NCI-H1417 treated with DMSO at 0.1 percent for 48 hours (cell line): ENCODE data around the gene AFF1.

Source experiments
- DNase-seq: peaks from one replicate; lab custom pipeline; 2025; lab: John Stamatoyannopoulos, UW

The AFF1 gene

DNA sequence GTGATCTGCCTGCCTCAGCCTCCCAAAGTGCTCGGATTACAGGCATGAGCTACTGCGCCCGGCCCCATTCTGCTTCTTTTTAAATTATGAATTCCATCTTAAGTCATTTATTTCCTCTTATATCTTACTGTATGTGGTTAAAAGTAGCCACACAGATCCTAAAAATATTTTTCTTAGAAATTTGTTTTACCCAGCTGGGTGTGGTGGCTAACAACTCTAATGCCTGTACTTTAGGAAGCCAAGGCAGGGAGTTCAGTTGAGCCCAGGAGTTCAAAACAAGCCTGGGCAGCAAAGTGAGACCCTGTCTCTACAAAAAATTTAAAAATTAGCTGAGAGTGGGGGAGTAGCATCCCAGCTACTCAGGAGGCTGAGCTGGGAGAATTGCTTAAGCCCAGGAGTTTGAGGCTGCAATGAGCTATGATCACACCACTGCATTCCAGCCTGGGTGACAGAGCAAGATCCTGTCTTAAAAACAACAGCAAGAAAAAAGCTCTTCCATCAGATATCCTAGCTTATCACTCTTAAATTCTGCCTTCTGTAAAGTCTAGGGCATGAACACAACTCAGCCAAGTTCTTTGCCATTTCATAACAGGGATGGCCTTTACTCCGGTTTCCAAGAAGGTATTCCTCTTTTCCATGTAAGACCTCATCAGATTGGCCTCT lies 15.1 kb upstream of the AFF1 start:
- no peak for DNase-seq

DNA sequence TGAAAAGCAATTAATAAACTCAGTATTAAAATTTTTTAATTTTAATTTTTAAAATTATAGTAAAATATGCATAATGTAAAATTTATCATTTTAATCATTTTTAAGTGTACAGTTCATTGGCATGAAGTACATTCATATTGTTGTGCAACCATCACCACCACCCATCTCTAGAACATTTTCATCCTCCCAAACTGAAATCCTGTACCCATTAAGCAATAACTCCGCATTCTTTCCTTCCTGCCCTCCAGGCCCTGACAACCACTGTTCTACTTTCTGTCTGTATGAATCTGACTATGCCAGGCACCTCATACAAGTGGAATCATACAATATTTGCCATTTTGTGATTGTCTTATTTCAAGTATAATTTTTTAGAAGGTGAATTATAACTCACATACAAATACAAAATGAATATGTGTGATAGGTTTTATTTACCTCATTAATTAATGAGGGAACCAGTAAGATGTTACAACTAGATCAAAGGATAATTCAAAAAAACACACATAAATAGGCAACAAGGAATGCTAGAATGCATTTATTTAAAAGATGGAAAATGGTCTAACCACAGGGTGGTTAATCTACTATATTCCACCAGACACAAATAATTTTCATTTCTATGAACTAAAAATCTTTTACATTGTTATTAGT lies 13.1 kb upstream of the AFF1 start:
- DNase-seq, result no peak

DNA sequence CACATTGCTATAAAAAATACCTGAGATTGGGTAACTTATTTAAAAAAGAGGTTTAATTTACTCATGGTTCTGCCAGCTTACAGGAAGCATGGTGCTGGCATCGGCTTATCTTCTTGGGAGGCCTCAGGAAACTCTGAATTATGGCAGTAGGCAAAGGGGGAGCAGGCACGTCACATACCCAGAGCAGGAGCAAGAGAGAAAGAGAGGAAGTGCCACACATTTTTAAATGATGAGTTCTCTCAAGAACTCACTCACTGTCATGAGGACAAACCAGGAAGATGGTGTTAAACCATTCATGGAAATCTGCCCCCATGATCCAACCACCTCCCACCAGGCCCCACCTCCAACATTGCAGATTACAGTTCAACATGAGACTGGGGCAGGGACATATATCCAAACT lies 10.0 kb upstream of the AFF1 start:
- DNase-seq, result no peak

GRCh38 chr4:86926435-86927086 lies 8.2 kb upstream of the AFF1 start:
- no peak for DNase-seq

- DNase-seq, result no peak
These were observed 6.9 kb upstream of the AFF1 start for GRCh38 chr4:86927843-86928395.

DNA sequence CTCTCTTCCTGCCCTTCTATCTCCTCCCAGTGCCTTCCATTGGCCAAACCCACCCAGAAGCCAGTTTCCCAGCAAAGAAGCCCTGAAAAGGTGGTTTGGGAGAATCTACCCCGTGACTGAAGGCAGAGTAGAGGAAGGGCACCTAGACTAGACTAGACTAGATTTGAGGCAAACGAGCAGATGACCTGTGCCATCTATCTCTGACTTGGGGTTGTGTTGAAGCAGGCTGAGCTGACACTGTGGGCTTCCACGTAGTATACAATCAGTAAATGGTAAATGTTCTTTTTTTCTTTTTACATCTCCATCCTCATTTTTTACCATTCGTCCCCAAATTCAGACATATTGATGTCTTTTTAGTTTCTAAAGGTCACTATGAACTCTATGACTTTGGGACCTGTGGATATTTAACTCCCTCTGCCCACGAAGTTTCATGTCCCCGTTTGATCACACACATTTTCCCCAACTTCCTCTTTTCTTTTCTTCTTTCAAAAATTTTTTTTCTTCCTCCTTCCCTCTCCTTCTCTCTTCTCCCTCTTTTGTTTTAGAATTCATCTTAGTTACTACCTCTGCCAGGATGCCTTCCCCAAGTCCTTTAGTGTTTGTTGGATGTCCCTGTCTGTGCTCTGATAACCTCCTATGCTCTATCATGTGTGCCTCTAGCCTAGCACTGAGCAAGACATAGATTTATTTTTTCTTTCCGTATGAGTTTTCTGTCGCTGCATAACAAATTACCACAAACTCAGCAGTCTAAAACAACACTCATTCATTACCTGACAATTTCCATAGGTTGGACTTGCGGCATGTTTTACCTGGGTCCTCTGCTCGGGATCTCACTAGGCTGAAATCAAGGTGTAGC lies 6.2 kb upstream of the AFF1 start:
- DNase-seq, result no peak

DNA sequence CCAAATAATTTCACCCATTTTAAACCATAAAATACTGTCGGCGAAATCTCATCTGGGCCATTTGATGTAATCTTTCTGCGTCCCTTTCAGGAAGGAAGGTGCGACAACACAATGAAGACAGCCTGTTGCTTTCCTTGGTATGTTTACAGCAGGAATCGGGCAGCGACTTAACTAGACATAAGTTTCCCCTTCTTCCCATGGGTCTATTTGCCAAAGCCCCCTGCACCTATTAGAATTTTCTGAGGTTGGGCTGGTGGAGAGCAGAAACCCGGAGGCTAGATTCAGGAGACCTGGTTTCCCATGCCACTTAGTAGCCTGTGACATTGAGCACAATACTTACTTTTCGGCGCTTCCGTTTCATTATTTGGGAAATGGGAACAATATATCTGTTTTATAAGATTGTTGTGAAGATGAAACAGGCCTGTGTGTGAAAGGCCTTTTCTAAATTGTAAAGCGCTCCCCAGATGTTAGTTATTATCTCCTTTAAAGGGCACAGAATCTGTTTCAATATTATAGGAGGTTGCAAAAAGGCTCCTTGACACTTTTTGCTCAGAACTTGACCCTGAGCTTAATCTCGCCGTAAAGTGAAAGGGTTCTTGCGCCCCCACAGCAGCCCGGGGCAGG lies 552 bp upstream of the AFF1 start:
- no peak for DNase-seq

- DNase-seq, result no peak
These were observed 698 bp downstream of the AFF1 start for GRCh38 chr4:86935566-86935852.

- no peak for DNase-seq
These were observed 1.3 kb downstream of the AFF1 start for GRCh38 chr4:86935853-86936733.

DNA sequence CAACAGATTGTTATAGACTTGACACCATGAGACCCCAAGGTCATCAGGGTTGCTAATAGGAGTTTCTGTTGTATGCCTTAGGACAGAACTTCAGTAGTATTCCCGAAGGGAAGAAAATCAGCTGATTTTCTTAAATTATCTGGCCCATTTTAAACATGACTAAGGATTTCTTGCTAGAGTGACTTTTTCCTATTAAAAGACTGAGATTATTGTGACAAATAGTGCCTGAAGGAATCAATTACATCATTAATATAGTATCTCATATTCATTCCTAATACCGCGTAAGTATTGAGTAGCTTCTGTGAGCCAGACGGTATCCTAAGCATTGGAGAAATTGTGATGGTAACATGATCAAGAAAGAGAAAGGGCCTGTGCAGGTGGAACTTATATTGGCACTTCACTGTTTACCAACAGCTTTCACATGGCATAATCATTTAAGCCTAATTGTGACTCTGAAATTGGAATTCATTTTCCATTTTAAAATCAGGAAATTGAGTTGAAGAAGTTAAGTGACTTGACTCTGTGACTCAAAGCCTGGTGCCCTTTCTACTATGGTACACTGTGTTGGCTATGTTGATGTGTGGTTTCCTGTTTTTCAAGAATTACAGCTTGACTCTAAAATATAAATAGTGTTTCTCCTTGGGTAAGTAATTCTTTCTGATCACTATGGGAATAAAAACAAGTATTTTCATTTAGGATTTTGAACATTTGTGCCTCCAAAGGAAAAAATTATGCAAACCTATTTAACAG lies 4.1 kb downstream of the AFF1 start:
- DNase-seq, result no peak

GRCh38 chr4:86939729-86940575 lies 5.1 kb downstream of the AFF1 start:
- no peak for DNase-seq

GRCh38 chr4:86940920-86941460 lies 6.2 kb downstream of the AFF1 start:
- DNase-seq, result no peak

GRCh38 chr4:86942185-86942666 lies 7.4 kb downstream of the AFF1 start:
- no peak for DNase-seq

- DNase-seq, result no peak
These were observed 10.4 kb downstream of the AFF1 start for GRCh38 chr4:86944964-86945781.

- DNase-seq, result no peak
These were observed 12.2 kb downstream of the AFF1 start for GRCh38 chr4:86946868-86947500.

DNA sequence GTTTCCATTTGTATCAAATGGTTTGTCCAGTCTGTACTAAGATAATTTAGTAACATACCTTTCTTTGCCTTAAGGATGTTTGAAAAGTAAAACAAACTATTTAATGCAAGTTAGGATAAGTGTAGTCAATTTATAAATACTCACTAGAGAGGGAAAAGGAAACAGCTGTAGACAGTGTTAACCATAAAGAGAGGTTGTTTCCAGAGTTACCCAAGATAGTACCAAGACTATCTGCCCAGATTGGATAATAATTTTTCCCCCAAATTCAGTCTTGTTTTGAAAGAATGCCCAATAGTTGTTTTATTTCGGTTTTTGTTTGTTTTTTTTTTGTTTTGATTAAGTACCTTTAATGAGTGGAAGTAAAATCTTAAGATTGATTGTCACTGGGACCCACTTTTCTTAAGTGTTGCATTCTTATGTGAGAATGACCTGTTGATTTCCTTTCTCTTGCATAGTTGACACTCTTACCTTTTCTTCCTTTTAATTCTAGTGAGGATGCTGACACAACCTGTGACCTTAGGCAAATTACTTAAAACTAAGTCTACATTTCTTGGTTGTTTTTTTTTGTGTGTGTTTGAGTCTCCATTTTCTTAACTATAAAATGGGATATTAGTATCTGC lies 12.8 kb downstream of the AFF1 start:
- DNase-seq, result no peak

GRCh38 chr4:86948276-86948675 lies 13.5 kb downstream of the AFF1 start:
- no peak for DNase-seq
